HepG2 (cell line): ENCODE results near the gene ATP2B3. TPM values are rescaled to one million over a fixed set of nuclear protein-coding genes. Genes with fewer than 3 reads are reported as not detected.

Source experiments
- BCLAF1 ChIP-seq: fragments of 450-650 bp; IDR thresholded peaks from 2 replicates; pipeline ENCODE4 v1.6.1; 2017; ENCODE audit warnings: mild to moderate bottlenecking
- CTCF ChIP-seq: sonication (generic); formaldehyde crosslinking; IDR thresholded peaks from 2 replicates; pipeline ENCODE4 v1.5.0; 2020; ENCODE audit warnings: mild to moderate bottlenecking, missing genetic modification reagents, moderate library complexity
- GABPB1 ChIP-seq: IDR thresholded peaks from 2 replicates; pipeline ENCODE4 v1.6.1; 2016; ENCODE audit warnings: mild to moderate bottlenecking, missing genetic modification reagents, moderate library complexity, missing compliant biosample characterization
- HIC2 ChIP-seq: sonication (generic); formaldehyde crosslinking; IDR thresholded peaks from 2 replicates; pipeline ENCODE4 v1.9.0; 2022; ENCODE audit warnings: low read depth, missing genetic modification reagents
- JARID2 ChIP-seq: sonication (generic); formaldehyde crosslinking; IDR thresholded peaks from 2 replicates; pipeline ENCODE4 v1.8.1; 2023; ENCODE audit warnings: missing genetic modification reagents, inconsistent platforms; ENCODE audit not compliant: insufficient replicate concordance
- JUND ChIP-seq: sonication (generic); formaldehyde crosslinking; IDR thresholded peaks from 2 replicates; pipeline ENCODE4 v1.8.0; 2022; ENCODE audit warnings: mild to moderate bottlenecking, missing genetic modification reagents
- NBN ChIP-seq: fragments of 450-650 bp; conservative IDR thresholded peaks from 2 replicates; pipeline ENCODE4 v1.6.1; 2017
- POLR2AphosphoS2 ChIP-seq: IDR thresholded peaks from 2 replicates; pipeline ENCODE4 v1.6.1; 2011; ENCODE audit warnings: low read depth, low read length, improper control_type of control experiment
- TP53 ChIP-seq: sonication (generic); formaldehyde crosslinking; conservative IDR thresholded peaks from 2 replicates; pipeline ENCODE4 v1.4.0; 2020; ENCODE audit warnings: missing genetic modification reagents
- ZNF280D ChIP-seq: sonication (generic); formaldehyde crosslinking; IDR thresholded peaks from 2 replicates; pipeline ENCODE4 v1.5.1; 2020; ENCODE audit warnings: mild to moderate bottlenecking, missing genetic modification reagents
- ZNF281 ChIP-seq: sonication (generic); formaldehyde crosslinking; IDR thresholded peaks from 2 replicates; pipeline ENCODE4 v1.4.0; 2020; ENCODE audit warnings: missing genetic modification reagents, borderline replicate concordance
- ZNF333 ChIP-seq: sonication (generic); formaldehyde crosslinking; IDR thresholded peaks from 2 replicates; pipeline ENCODE4 v1.4.0; 2020; ENCODE audit warnings: mild to moderate bottlenecking, missing genetic modification reagents, borderline replicate concordance
- polyA plus RNA-seq, 8 experiments: library from polyadenylated mRNA; depleted of rRNA in 3 of 8; stranded (reverse) in 7 of 8; unstranded in 1 of 8; fragments of >200 nt; fragmentation: Illumina TruSeq in 4 of 8; extraction: Trizol in 4 of 8; gene quantifications; 2 replicates each; pipeline versions ENCODE4 v1.2.1 to v1.2.3, GENCODE V29; 2011 to 2016; ENCODE audit warnings: low read depth in 4 of 8, missing spikeins in 1 of 8, mixed read lengths in 1 of 8; ENCODE audit not compliant: insufficient read depth in 1 of 8
- total RNA-seq, 5 experiments: library from RNA; depleted of rRNA; stranded (reverse); fragments of >200 nt; fragmentation: Illumina TruSeq; extraction: Trizol; gene quantifications; 2 replicates each; pipeline ENCODE4 v1.2.3, GENCODE V29; 2016; ENCODE audit warnings: low read depth in 1 of 5
- TF ChIP-seq, protein P1 (sequence below): sonication (generic); formaldehyde crosslinking; conservative IDR thresholded peaks from 2 replicates; pipeline ENCODE4 v1.4.0; 2020; ENCODE audit warnings: missing genetic modification reagents

Gene ATP2B3
- total and polyA plus RNA-seq, 2 of the 13 experiments (the other 11 are each of a cell fraction or from before 2014, with no cell fraction given): not detected

DNA sequence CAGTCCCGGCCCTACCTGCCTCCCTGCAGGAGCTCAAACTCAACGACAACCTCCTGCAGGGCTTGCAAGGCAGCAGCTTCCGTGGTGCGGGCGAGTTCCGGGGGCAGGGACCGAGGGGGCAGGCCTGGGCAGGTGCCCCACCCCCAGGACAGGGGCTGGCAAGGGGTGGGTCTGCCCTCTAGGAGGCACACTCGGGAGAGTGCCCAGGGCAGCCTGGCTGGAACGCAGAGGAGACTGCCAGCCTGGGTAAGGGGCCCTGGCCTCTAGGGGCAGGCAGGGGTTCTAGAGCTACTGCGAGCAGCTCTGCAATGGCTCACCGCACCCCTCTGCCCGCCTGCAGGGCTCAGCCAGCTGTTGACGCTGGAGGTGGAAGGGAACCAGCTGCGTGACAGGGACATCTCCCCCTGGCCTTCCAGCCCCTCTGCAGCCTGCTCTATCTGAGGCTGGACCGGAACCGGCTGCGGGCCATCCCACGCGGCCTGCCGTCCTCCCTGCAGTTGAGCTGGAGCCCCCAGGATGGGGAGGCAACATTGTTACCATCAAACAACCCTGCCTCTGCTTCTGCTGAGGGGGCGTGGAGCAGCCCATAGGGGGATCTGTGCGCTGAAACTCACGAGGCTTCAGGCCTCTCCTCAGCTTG lies 34.9 kb upstream of the ATP2B3 start (continued):
- TF ChIP-seq ZNF281 (CRISPR knock-in tag) (no peak), ZNF333 (CRISPR knock-in tag) (no peak), TP53 (CRISPR knock-in tag) (no peak), CTCF (CRISPR knock-in tag) (0 out of 2 replicates have a peak, but pooled peaks have one; percentile 13), BCLAF1 (no peak), NBN (no peak), ZNF280D (CRISPR knock-in tag) (no peak), GABPB1 (CRISPR knock-in tag) (peak; percentile 29; the same call in 1 of the 2 replicates), JARID2 (CRISPR knock-in tag) (no peak), JUND (CRISPR knock-in tag) (no peak), POLR2AphosphoS2 (no peak), HIC2 (CRISPR knock-in tag) (peak; percentile 81; the same call in 1 of the 2 replicates)
- TF ChIP-seq, protein P1, sequence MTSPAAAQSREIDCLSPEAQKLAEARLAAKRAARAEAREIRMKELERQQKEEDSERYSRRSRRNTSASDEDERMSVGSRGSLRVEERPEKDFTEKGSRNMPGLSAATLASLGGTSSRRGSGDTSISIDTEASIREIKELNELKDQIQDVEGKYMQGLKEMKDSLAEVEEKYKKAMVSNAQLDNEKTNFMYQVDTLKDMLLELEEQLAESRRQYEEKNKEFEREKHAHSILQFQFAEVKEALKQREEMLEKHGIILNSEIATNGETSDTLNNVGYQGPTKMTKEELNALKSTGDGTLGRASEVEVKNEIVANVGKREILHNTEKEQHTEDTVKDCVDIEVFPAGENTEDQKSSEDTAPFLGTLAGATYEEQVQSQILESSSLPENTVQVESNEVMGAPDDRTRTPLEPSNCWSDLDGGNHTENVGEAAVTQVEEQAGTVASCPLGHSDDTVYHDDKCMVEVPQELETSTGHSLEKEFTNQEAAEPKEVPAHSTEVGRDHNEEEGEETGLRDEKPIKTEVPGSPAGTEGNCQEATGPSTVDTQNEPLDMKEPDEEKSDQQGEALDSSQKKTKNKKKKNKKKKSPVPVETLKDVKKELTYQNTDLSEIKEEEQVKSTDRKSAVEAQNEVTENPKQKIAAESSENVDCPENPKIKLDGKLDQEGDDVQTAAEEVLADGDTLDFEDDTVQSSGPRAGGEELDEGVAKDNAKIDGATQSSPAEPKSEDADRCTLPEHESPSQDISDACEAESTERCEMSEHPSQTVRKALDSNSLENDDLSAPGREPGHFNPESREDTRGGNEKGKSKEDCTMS (CRISPR knock-in tag): no peak
